ENCODE measurements around the gene RABL3. TPM values are rescaled to one million over a fixed set of nuclear protein-coding genes. Genes with fewer than 3 reads are reported as not detected.

Gene RABL3, protein sequence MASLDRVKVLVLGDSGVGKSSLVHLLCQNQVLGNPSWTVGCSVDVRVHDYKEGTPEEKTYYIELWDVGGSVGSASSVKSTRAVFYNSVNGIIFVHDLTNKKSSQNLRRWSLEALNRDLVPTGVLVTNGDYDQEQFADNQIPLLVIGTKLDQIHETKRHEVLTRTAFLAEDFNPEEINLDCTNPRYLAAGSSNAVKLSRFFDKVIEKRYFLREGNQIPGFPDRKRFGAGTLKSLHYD
- total RNA-seq = 1 to 10 TPM; 9.3 to 9.6 TPM

DNA sequence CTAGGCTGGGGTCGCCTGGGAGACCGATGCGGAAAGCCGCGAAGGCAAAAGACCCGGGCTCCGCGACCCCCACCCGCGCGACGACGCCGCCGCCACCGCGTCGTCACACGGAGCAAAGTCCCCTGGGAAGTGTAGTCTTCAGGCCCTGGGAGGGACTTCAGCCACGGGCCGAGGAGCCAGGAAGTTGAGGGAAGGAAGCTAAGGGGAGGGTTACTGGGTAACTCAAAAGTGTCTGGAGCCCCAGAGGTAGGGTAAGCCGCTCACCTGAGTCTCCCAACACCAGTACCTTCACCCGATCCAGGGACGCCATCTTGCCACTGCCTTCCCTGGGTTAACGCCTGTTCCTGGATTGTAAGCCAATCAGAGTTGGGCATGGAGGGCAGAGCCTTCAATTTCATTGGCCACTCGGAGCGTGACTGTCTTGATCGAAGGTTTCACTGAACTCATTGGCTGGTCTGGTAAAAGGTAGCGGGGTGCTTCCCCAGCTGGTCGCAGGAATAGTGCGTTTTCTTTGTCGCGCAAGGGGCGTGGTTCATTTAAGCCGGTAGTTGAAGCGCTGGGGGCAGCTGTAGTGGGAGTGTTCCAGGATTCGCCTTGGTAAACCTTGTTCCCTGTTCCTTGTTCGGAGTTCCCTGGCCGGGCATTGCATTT, at the start of gene RABL3, which contains the start of gene GTF2E1:
Gene RABL3, minus strand, starts transcription at position 319 of the 651 bp plus-strand sequence. Its CDS starts 9 bp downstream, at position 310.
Gene GTF2E1, plus strand, starts transcription at position 547 of the 651 bp plus-strand sequence. CDS start 7,809 bp downstream, outside the sequence.

DNA sequence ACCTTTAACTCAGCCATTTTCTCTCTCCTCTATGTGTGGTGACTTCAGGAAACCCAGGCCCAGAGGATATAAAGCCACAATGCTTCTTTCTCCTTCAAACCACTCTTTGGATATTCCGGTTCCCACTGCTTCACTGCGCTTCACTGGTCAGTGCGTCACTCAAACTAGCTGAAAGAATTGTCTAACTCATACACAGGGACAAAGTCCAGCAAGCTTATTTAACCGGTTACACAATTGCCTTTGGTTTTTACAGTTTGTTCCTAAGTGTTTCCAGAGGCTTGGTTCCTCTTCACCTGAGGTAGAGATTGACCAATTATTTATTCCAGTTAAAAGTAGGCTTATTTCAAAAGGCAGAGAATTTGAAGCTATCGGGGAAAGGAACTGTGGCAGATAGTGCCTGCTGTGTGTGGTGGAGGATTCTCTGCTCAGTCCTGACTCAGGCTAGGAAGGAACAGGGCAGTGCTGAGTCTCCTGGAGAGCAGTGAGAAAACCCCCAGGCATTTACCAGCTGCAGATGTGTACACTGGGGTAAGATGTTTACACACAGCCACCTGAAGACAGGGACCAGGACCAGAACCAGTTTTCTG, 60.1 kb downstream of the RABL3 start, which contains the start of gene HGD:
Gene HGD, minus strand, starts transcription at position 145 of the 587 bp plus-strand sequence. Its CDS starts 128 bp downstream, at position 17.

Small RNA genes lying within 50 kb of the gene (small RNA-seq; reads per million reads assigned to genes)
- gene MTCO1P29 (0 to 0.23 reads per million in 2 donors), gene MTCO2P29 (0 reads per million in 2 donors)

Other genes with a start within 250 kb of the RABL3 start
- gene NDUFB4, start 146.2 kb downstream of the RABL3 start, total RNA-seq = 10 to 100 TPM; 69.9 to 83.6 TPM
- under 1 TPM; under 0.01 to 0.69 TPM for gene HGD, start 60.3 kb downstream of the RABL3 start, total RNA-seq
- gene GTF2E1, start 228 bp upstream of the RABL3 start, total RNA-seq = 10 to 100 TPM; 14.8 to 22.3 TPM
- gene STXBP5L, start 165.7 kb upstream of the RABL3 start, total RNA-seq = under 1 TPM in 1 of 2 donors, not detected in 1; under 0.01 TPM